ENCODE data around the gene DUSP10. TPM values are rescaled to one million over a fixed set of nuclear protein-coding genes. Genes with fewer than 3 reads are reported as not detected.

Gene DUSP10
- polyA plus RNA-seq, 1 donor from 2014 or later = 2.0 TPM

- Histone ChIP-seq H3K4me3 (ENCODE audit: low read length) (no peak overlapping the region), H3K27ac (ENCODE audit: low read length) (no peak overlapping the region), H4K20me1 (ENCODE audit: insufficient read depth) (no peaks in the 10 kb centered on the region), H3K79me2 (replicated peaks; ENCODE audit: insufficient read depth, low read length) (no peaks in the 10 kb centered on the region), H2AFZ (ENCODE audit: low read depth, low read length) (no peak overlapping the region), H3K9ac (ENCODE audit: low read length) (no peak overlapping the region), H3K36me3 (ENCODE audit: insufficient read depth, low read length) (no peaks in the 10 kb centered on the region), H3K27me3 (ENCODE audit: insufficient read depth, low read depth, low read length) (no peaks in the 10 kb centered on the region), H3K9me3 (ENCODE audit: low read length) (no peaks in the 10 kb centered on the region), H3F3A (ENCODE audit: insufficient read depth, low read length, poor library complexity, severe bottlenecking) (no peaks in the 10 kb centered on the region), H3K4me2 (ENCODE audit: low read length) (no peak overlapping the region), H3K9me2 (ENCODE audit: insufficient read depth, low read length) (no peaks in the 10 kb centered on the region)
- TF ChIP-seq TAF1 (IDR thresholded peaks at IDR 0.05; ENCODE audit: low read depth) = no peak
Measured at GRCh38 chr1:221689138-221689537, 52.8 kb downstream of the DUSP10 start.

- no peaks in the 10 kb centered on the region for H3K9me2 ChIP-seq (ENCODE audit: insufficient read depth, low read length)
- H3K9me3 ChIP-seq (ENCODE audit: low read length) = no peaks in the 10 kb centered on the region
- no peak overlapping the region for H3K4me3 ChIP-seq (ENCODE audit: low read length)
- no peak overlapping the region for H3K27ac ChIP-seq (ENCODE audit: low read length)
- no peak overlapping the region for H3K4me2 ChIP-seq (ENCODE audit: low read length)
- TF ChIP-seq RAD21 (conservative IDR thresholded peaks at IDR 0.05) (no peak), POLR2AphosphoS5 (IDR thresholded peaks at IDR 0.05) (no peak), SMC3 (conservative IDR thresholded peaks at IDR 0.05; ENCODE audit: poor library complexity) (no peak), REST (IDR thresholded peaks at IDR 0.05; ENCODE audit: borderline replicate concordance) (no peak), EP300 (conservative IDR thresholded peaks at IDR 0.05; ENCODE audit: poor library complexity, severe bottlenecking) (no peak), TAF1 (IDR thresholded peaks at IDR 0.05; ENCODE audit: low read depth) (no peak), EZH2 (IDR thresholded peaks at IDR 0.05; ENCODE audit: borderline replicate concordance, insufficient read depth, low read length, poor library complexity, severe bottlenecking) (no peak), CTCF (IDR thresholded peaks at IDR 0.05; ENCODE audit: poor library complexity, severe bottlenecking) (no peak), MXI1 (conservative IDR thresholded peaks at IDR 0.05; ENCODE audit: poor library complexity, severe bottlenecking) (no peak)
- H2AFZ ChIP-seq (ENCODE audit: low read depth, low read length) = no peak overlapping the region
- H3K9ac ChIP-seq (ENCODE audit: low read length) = no peak overlapping the region
- H4K20me1 ChIP-seq (ENCODE audit: insufficient read depth) = no peaks in the 10 kb centered on the region
- H3K36me3 ChIP-seq (ENCODE audit: insufficient read depth, low read length) = no peaks in the 10 kb centered on the region
- no peaks in the 10 kb centered on the region for H3F3A ChIP-seq (ENCODE audit: insufficient read depth, low read length, poor library complexity, severe bottlenecking)
- H3K79me2 ChIP-seq (replicated peaks; ENCODE audit: insufficient read depth, low read length) = no peaks in the 10 kb centered on the region
- no peaks in the 10 kb centered on the region for H3K27me3 ChIP-seq (ENCODE audit: insufficient read depth, low read depth, low read length)
Measured at GRCh38 chr1:221688488-221688843, 53.4 kb downstream of the DUSP10 start.
